SK-N-SH treated with all-trans-retinoic acid at 6 μM for 48 hours (cell line): Measurements from ENCODE around the gene MCU.

Source experiments
- OSR1 ChIP-seq: fragments of 250-450 bp; sonication (Bioruptor Pico); IDR thresholded peaks from 2 replicates; pipeline ENCODE4 v1.8.0; 2022; ENCODE audit warnings: moderate library complexity, mild to moderate bottlenecking, inconsistent platforms
- ZFP3 ChIP-seq: fragments of 250-450 bp; sonication (Bioruptor Pico); IDR thresholded peaks from 2 replicates; pipeline ENCODE4 v1.5.0; 2020; ENCODE audit warnings: mild to moderate bottlenecking, moderate library complexity
- ZNF70 ChIP-seq: fragments of 450-650 bp; formaldehyde crosslinking; IDR thresholded peaks from 2 replicates; pipeline ENCODE4 v1.5.0; 2020; ENCODE audit warnings: mild to moderate bottlenecking, moderate library complexity
- TF ChIP-seq, protein P1 (sequence below): fragments of 250-450 bp; sonication (Bioruptor Pico); IDR thresholded peaks from 2 replicates; pipeline ENCODE4 v1.8.0; 2020; ENCODE audit warnings: mild to moderate bottlenecking, moderate library complexity, borderline replicate concordance

DNA sequence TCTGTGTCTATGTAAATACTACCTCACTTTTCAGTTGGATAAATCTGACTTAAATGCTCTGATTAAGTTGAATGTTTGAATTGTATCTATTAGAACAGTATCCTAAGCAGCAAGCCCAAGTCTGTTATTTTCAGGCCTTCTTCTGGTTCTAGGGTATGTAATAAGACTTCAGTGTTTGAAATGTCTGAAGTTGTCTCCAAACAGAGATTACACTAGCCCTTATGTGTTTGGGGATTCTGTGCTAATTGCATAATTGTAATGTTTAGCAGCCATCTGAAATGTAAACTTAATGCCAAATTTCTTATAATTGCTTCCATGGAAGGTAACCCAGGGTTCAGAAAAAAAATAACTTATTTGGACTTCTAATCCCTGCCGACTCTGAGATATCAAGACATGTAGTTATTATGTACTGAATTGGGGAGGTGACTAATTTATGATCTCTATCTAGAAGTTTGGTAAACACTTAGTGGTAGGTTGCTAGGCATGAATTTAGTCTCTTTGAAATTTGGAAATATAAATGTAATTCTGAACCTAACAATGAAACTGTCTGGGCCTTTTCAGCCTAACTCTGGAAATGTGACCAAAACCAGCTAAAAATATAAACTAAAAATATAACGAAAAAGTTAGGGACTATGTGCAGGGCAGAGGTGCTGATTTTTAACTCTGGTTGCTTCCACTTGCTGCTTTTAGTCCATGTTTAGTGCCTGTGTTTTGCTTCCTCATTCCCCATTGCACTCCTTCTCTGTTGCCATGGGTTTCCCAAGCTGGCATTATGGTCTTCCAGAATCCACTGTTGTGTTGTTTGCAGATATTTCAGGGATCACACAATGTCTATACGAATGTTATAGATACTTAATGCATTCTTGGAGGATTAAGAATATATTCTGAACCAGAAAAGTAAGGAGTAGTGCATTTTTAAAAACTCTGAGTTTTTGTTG is 54.8 kb downstream of the MCU start:
- no peak for TF ChIP-seq ZFP3 (CRISPR knock-in tag)
- TF ChIP-seq ZNF70, result no peak
- no peak for TF ChIP-seq OSR1 (CRISPR knock-in tag)
- TF ChIP-seq, protein P1, sequence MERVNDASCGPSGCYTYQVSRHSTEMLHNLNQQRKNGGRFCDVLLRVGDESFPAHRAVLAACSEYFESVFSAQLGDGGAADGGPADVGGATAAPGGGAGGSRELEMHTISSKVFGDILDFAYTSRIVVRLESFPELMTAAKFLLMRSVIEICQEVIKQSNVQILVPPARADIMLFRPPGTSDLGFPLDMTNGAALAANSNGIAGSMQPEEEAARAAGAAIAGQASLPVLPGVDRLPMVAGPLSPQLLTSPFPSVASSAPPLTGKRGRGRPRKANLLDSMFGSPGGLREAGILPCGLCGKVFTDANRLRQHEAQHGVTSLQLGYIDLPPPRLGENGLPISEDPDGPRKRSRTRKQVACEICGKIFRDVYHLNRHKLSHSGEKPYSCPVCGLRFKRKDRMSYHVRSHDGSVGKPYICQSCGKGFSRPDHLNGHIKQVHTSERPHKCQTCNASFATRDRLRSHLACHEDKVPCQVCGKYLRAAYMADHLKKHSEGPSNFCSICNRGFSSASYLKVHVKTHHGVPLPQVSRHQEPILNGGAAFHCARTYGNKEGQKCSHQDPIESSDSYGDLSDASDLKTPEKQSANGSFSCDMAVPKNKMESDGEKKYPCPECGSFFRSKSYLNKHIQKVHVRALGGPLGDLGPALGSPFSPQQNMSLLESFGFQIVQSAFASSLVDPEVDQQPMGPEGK, result no peak
